GM19193 (cell line): ENCODE results near the gene OR6V1.

Experiments used
- POLR2A ChIP-seq: IDR thresholded peaks from 4 replicates; pipeline ENCODE4 v1.6.1; 2011; ENCODE audit not compliant: insufficient read depth, insufficient read length; ENCODE audit errors: extremely low read depth

The OR6V1 gene

DNA sequence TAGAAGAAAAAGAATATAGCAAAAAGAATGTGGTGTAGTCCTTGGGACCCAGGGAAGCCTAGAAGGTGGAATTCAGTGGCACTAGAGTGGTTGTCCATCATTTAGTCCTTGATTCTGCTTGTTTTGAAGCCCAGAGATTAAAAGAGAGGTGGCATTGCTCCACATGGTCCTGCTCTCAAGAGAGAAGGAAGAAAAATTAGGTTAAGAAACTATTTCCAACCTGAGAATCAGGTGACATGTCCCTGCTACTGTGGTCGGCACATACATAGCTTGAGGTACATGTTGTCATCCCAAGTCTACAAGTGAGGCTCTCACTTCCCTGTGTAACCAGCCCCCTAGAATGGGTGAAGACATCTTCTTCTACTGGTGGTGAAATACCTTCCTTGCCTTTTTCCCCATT, 25.1 kb upstream of the OR6V1 start, which contains the start of gene OR9A2:
TSS of gene OR9A2 (minus strand) at position 101 of the 400 bp plus-strand sequence. CDS start at position 101, 0 bp downstream.
- TF ChIP-seq POLR2A: no peak

DNA sequence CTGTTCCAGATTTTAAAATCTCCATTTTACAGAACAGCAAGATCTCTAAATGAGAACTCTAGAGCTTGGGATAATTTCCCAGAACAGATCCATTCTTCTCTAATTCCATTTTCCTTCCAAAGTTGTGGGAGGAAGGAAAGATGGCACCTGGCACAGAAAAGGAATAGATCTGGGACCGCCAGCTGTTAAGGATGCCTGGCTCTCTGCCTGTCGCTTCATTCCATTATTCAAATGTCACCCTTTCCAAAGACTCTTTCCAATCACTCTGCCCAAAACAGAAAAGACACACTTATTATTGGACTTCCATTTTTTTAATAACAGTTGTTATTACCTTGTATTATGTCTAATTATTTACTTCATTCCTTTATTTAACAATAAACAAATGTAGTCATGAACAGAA, 24.5 kb upstream of the OR6V1 start:
- TF ChIP-seq POLR2A: no peak

DNA sequence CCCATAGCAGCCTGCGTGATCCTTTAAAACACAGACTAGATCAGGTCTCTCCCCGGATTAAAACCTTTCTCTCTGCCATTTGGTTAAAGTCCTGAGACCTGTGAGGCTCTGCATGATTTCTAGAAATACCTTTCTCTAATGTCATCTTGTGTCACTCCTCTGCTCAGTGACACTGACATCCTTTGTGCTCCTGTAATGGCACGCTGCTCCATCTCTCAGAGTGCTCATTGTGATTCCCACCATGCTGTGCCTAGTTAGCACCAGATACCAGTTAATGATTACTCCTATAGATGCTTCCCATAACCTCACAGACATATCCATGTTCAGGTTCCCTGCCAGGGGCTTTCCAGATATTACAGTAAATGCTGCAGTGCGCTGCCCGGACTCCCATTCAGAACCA, 13.5 kb upstream of the OR6V1 start:
- TF ChIP-seq POLR2A: no peak

DNA sequence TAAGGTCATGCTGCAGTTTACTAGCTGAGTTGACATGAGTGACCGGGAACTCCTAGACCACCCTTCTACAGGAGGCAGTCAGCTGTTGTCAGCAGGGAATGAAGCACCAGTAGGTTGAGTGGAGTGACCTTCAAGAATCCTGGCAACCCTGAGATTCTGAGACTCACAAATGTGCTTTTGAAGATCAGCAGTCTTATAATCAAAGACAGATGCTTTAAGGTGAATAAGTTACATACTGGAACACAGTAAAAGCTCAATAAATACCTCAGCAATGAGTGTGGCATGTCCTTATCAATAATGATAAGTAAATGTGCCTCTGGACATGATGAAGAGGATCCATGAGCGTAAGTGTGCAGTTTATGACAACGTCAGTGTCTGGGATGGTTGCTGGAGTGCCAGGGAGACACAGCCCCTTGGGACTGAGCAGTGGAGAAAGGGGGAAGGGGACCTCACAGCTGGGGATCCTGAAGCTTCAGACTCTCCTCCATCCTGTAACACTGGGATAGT, 11.9 kb upstream of the OR6V1 start:
- TF ChIP-seq POLR2A: no peak

DNA sequence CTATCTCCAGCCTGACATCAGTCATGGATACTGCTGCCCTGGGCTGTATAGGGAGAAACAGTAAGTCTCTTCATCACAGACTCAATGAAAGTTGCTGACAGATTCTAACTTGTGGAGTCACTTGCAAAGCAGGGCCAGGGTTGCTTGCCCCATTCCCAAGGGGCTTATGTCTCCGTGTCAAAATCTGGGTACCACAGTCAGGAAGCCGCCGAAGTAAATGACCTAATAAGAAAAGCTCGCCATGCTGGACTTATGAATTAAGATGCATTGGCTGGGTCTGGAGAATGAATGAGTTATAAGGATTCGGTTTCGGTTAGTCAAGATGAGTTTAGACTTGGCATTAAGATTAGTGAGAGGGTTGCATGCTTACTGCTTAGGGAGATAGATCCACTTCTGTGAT, 10.8 kb upstream of the OR6V1 start:
- no peak for TF ChIP-seq POLR2A

DNA sequence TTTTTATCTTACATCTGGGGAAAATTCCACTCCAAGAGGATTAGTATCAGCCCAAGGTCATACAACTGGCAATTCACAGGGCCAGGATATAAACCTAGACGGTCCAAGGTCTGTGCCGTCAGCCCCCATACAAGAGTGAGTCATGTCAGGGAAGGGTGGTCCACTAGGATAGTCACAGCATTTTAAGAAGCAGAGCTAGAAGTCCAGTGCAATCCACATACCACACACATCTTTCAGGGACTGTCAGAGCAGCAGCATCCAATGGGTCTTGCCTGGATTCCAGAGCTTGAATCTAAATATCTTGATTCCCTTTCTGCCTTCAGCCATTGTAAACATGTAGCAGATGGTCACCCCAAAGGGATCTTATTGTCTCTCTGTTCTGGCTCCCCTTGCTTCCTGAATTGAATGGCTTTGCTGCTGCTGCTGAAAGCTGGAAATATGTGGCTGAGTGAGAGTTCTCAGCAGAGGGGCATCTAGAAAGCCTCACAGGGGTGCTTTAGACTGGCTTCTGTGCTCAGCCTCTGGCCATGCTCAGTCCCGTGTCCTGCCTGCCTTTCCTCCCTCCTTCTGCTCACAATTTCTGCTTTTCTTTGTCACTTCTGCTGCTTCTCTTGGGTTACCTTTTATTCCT, 9.9 kb upstream of the OR6V1 start:
- no peak for TF ChIP-seq POLR2A

DNA sequence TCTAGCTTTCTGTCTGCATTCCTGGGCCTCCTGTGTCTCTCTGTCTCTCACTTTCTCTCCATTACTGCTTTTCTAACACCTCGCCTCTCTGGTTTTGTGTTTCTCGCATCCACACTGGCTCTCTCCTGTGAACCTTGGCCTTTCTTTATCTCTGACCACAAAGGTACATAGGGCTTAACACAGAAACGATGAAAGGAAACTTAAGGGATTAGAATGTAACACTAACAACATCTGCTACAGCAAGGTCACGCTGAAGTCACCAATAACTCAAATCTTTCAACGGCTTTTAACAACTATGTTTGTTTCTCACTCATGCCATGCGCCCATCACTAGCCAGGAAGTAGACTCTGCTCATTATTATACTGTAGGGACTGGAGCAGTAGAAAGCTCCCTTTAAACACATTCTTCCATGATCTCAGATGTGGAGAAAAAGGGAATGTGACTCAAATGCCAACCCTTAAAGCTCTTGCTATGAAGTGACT, 9.3 kb upstream of the OR6V1 start:
- no peak for TF ChIP-seq POLR2A

DNA sequence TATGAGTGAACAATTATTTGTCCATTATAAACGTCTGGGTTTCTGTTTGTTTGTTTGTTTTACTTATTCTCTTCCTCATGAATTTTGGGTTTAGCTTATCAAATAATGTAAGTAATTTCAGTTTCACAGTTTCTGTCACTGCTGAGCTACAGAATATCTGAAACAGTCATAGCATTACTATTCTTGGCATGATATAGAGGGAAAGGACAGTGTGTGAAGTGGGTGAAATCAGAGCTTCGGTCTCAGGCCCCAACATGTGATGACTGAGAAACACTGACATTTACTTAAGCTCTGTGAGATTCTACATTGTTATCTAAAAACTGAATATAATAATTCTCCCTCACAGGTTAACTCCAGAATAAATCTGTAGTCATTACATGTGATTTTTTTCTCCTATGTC, 8.8 kb upstream of the OR6V1 start:
- no peak for TF ChIP-seq POLR2A

DNA sequence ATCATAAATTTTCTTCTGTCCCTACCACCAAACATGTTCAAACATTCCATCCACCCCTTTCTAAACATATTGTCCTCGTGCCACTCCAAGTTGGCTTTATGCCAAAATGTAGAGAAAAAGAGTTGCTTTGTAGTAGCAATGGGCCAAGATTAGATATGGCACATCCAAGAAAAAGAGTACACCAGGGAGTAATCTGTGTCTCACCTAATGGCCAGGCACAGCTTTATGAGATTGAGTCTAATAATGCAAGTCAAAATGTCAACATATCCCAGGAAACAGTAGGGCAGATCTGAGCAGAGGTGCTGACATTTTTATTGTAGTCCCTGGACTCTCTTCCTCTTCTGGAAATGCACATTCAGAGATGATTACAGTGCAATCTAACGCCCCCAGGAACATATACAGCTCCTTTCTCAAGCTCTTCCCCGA, 5.7 kb upstream of the OR6V1 start:
- no peak for TF ChIP-seq POLR2A

DNA sequence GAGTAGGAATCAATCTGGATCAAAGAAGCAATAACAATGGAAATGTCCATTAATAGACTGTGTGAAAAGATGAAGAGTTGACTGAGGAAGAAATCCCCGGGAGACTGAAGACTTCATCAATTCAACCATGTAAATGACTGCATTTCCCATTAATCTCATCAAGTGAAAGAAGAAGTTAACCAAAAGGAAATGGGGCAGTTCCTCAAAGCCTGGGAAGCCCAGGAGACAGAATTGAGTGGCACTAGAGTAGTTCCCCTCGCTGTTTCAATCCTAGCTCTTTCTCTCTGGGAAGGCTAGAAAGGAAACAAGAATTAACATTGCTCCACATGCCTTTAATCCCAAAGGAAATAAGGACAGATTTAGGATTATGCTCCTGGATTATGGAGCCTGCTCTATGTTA, 4.8 kb upstream of the OR6V1 start:
- no peak for TF ChIP-seq POLR2A

DNA sequence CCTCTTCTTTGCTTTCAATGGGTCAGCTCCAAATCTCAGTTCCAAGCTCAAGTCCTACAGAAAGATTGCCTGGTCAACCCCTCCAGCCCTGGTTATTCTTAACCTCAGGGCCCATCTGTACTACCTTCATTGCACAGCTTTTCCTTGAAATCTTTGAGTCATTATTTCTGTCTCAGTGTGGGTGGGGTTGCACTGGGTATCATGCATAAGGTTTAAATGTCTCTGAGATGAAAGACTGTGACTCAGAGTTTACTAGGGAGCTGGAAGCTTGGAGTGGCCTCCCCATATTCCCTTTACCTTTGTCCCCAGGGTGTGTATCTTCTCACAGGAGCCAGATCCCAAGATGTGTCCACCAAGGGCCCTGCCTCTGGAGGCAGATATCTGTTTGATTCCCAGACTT, 3.3 kb upstream of the OR6V1 start:
- no peak for TF ChIP-seq POLR2A

DNA sequence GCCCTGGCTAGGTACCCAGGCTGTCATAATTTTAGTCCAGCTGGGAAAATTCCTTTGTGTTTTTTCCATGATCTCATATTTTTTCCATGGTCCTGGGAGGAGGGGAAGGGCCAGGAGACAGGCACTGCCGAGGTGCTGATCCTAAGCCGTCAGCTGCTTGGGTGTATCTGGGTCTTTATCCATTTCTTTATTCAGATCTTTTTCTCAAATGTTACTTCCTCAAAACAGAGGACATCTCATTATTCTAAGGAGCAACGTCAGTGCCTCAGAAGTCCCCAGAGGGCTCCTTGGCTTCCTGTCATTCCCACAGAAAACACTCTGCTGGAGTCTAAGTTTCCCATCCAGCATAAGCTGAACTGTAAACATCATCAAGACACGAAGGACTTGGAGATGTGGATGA, 2.8 kb upstream of the OR6V1 start:
- TF ChIP-seq POLR2A: no peak

DNA sequence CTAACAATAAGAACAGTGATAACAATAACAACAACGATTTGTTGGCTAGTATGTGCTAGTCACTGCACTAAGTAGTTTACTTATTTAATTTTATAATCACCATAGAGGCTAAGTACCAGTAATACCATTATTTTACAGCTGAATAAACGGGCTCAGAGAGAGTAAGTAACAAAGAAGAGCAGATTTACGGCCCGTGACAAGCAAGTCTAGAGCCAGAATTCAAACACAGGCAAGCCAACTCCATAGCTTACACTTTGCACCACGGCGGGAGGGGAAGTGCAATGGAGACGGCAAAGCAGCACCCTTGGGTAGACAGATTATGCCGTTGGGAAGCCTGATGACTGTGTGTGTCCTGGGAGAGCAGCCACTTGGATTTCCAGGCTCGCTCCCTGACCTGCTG, 1.2 kb upstream of the OR6V1 start:
- no peak for TF ChIP-seq POLR2A

DNA sequence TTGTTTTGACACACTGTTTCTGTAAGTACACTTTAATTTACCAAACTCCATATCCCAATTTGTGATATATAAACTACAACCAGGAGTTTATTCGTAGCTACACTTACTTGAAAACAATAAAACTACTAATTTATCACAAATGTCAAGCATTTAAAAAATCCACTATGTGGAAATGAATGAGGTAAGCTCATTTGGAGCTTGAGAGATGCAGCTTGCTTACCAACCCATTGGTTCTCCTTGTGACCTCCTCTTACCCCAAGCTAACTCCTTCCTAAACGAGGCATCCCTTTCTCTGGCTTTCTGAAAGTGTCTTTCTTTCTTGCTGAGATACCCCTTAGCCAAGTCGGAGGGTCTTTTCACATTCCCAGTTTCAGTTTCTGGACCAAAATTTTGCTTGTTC, 2.5 kb downstream of the OR6V1 start:
- TF ChIP-seq POLR2A: no peak

DNA sequence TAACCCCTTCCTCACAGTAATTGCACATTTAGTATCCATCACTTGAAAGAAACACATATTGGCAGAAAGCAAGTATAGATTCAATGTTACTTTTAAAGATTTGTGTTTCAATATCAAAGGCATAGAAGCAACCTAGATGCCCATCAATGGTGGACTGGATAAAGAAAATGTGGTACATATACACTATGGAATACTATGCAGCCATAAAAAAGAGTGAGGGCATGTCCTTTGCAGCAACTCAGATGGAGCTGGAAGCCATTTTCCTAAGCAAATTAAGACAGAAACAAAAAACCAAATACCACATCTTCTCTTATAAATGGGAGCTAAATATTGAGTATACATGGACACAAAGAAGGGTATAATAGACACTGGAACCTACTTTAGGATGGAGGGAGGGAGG, 3.6 kb downstream of the OR6V1 start:
- no peak for TF ChIP-seq POLR2A

DNA sequence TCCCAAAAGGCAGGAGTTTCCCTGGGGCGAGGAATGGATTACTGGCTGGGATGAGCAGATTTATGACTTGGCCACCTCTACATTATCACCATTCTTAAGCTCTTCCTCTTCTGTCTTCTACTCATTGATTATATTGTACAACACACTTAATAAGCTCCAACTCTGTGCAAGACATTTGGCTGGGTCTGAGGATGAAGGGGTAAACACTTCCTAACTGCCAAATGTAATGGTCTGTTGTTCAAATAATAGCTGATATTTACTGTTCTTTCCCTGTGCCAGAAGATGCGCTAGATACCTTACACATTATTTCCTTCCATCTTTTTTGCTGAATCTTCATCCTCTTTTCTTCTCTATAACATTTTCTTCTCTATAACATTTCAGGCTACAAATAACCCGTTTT, 11.6 kb downstream of the OR6V1 start:
- no peak for TF ChIP-seq POLR2A

DNA sequence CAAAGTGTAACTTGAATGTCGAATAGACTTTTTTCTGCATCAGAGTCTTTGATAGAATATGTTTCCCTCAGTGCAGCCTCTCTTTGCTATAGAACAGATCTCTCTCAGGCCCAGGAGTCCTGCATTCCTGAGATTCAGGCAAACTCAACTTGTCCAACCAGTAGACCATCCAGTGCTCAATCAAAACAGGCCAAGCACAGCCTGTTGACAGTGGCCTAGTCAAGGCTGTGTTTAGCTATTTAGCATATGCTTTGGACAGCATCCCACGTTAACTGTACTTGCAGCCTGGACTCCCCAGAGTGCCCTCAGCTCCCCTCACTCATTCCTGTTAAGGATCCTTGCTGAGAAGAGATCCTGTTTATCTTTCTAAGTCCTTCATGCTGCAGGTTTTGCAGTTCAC, 16.3 kb downstream of the OR6V1 start:
- TF ChIP-seq POLR2A: no peak
